Panc1 (cell line): ENCODE results near the gene TPGS1. TPM values are rescaled to one million over a fixed set of nuclear protein-coding genes. Genes with fewer than 3 reads are reported as not detected.

Experiments used
- ATAC-seq: fragments of 200-7000 bp; cut with Tn5 transposase; 2 replicates; pipeline ENCODE4 v1.9.1; 2020; ENCODE audit warnings: mild to moderate bottlenecking, moderate library complexity
- BruUV-seq: library from RNA; stranded (reverse); fragments of 400-500 nt; replicated peaks from 2 replicates; lab custom pipeline; 2021; lab: Mats Ljungman, UMichigan
- CTCF ChIA-PET: fragments of 300-600 bp; sonication (Branson Sonifier 250); formaldehyde crosslinking; loops from one replicate; lab custom pipeline; 2022; ENCODE audit warnings: antibody characterized with exemption; lab: Charles Lee
- POLR2A ChIA-PET: fragments of 300-600 bp; sonication (Branson Sonifier 250); formaldehyde crosslinking; loops from one replicate; lab custom pipeline; 2022; ENCODE audit warnings: antibody characterized with exemption; lab: Charles Lee
- DNase-seq: peaks from one replicate; pipeline ENCODE4 v3.0.0-alpha.2; 2010; ENCODE audit warnings: low read depth, low spot score
- H3K27ac ChIP-seq: 2 replicates; pipeline ENCODE4 v1.5.1; 2011; ENCODE audit warnings: mild to moderate bottlenecking, low read length, inconsistent platforms
- H3K27me3 ChIP-seq: fragments of 200-500 bp; sonication (Bioruptor generic); 2 replicates; pipeline ENCODE4 v1.6.0; 2014; ENCODE audit warnings: low read length, inconsistent platforms; ENCODE audit not compliant: control insufficient read depth, insufficient read depth
- H3K36me3 ChIP-seq: fragments of 200-500 bp; sonication (Bioruptor generic); 2 replicates; pipeline ENCODE4 v1.5.1; 2014; ENCODE audit warnings: inconsistent platforms, mild to moderate bottlenecking, low read length, moderate library complexity; ENCODE audit not compliant: control insufficient read depth, insufficient read depth
- H3K4me1 ChIP-seq: 2 replicates; pipeline ENCODE4 v1.5.1; 2011; ENCODE audit warnings: inconsistent platforms, mild to moderate bottlenecking, low read length, moderate library complexity; ENCODE audit not compliant: control insufficient read depth, insufficient read depth
- H3K4me3 ChIP-seq, 2 experiments: 2 replicates each; pipeline ENCODE4 v1.5.1; 2011 to 2012; ENCODE audit warnings: low read depth in 2 of 2, low read length in 2 of 2, mild to moderate bottlenecking in 2 of 2, inconsistent platforms in 1 of 2, moderate library complexity in 1 of 2
- H3K9me3 ChIP-seq: fragments of 200-500 bp; sonication (Bioruptor generic); 2 replicates; pipeline ENCODE4 v1.5.1; 2014; ENCODE audit warnings: low read depth, mild to moderate bottlenecking, inconsistent platforms, low read length, moderate library complexity; ENCODE audit not compliant: control insufficient read depth, insufficient read depth
- CTCF ChIP-seq: fragments of 450-650 bp; IDR thresholded peaks from 2 replicates; pipeline ENCODE4 v1.5.1; 2017; ENCODE audit warnings: mild to moderate bottlenecking
- POLR2AphosphoS5 ChIP-seq: IDR thresholded peaks from 2 replicates; pipeline ENCODE4 v1.6.1; 2012; ENCODE audit warnings: mild to moderate bottlenecking, low read depth, low read length, moderate library complexity
- SIN3A ChIP-seq: IDR thresholded peaks from 2 replicates; pipeline ENCODE4 v1.6.1; 2012; ENCODE audit warnings: low read depth, mild to moderate bottlenecking, low read length, moderate library complexity, borderline replicate concordance; ENCODE audit not compliant: insufficient read depth
- TCF7L2 ChIP-seq: IDR thresholded peaks from 2 replicates; pipeline ENCODE4 v1.6.1; 2011; ENCODE audit warnings: mild to moderate bottlenecking, low read depth, low read length, inconsistent platforms
- in situ Hi-C: cut with HindIII; loops from 2 replicates; pipeline ENCODE4 v1.10.0; 2016; ENCODE audit warnings: low sequenced_read_pairs, low pct_unique_long_range_greater_than_20kb
- intact Hi-C: fragments of 100-400 bp; cut with micrococcal nuclease; formaldehyde crosslinking; loops from one replicate; pipeline ENCODE4 v1.10.0; 2022; ENCODE audit not compliant: unreplicated experiment
- total RNA-seq: library from RNA; stranded (reverse); gene quantifications from one replicate; pipeline ENCODE4 v1.2.1, GENCODE V29; 2021; ENCODE audit not compliant: unreplicated experiment
- TF ChIP-seq, protein P1 (sequence below), 2 experiments: IDR thresholded peaks; 2 replicates each; pipeline ENCODE4 v1.6.1; 2011 to 2012; ENCODE audit warnings: low read depth in 2 of 2, control low read depth in 1 of 2, low read length in 1 of 2, mild to moderate bottlenecking in 1 of 2, moderate library complexity in 1 of 2; ENCODE audit not compliant: insufficient read depth in 1 of 2

TPGS1 gene
- total RNA-seq, 1 experiment from 2014 or later, result 17.6 TPM

DNA sequence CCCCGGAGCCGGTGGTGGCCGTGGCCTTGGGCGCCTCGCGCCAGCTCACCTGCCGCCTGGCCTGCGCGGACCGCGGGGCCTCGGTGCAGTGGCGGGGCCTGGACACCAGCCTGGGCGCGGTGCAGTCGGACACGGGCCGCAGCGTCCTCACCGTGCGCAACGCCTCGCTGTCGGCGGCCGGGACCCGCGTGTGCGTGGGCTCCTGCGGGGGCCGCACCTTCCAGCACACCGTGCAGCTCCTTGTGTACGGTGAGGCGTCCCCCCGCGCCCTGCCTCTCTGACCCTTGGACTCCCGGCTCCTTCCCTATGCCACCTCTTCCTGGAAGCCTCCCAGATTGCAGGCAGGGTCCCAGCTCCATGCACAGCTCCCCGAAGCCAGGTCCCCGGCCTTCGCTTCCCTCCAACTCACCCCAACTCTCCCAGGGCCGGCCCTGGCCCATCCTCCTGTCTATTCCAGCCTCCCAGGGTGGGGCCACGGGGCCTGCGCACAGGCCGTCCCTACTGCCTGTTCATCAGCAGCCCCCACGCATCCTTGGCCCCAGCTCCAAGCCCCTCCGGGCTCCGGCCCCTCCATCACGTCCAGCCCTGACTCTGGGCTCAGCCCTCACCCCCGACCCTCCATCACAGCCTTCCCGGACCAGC is 9.3 kb upstream of the TPGS1 start:
- ATAC-seq (peak; percentile 31), DNase-seq (no peak)
- peaks cover 6% of the 10 kb centered on the region for H3K4me1 ChIP-seq
- H3K9me3 ChIP-seq, result no peaks in the 10 kb centered on the region
- no peaks in the 10 kb centered on the region for H3K36me3 ChIP-seq
- TF ChIP-seq POLR2AphosphoS5 (no peak), SIN3A (no peak), CTCF (no peak), TCF7L2 (no peak)
- TF ChIP-seq, protein P1, sequence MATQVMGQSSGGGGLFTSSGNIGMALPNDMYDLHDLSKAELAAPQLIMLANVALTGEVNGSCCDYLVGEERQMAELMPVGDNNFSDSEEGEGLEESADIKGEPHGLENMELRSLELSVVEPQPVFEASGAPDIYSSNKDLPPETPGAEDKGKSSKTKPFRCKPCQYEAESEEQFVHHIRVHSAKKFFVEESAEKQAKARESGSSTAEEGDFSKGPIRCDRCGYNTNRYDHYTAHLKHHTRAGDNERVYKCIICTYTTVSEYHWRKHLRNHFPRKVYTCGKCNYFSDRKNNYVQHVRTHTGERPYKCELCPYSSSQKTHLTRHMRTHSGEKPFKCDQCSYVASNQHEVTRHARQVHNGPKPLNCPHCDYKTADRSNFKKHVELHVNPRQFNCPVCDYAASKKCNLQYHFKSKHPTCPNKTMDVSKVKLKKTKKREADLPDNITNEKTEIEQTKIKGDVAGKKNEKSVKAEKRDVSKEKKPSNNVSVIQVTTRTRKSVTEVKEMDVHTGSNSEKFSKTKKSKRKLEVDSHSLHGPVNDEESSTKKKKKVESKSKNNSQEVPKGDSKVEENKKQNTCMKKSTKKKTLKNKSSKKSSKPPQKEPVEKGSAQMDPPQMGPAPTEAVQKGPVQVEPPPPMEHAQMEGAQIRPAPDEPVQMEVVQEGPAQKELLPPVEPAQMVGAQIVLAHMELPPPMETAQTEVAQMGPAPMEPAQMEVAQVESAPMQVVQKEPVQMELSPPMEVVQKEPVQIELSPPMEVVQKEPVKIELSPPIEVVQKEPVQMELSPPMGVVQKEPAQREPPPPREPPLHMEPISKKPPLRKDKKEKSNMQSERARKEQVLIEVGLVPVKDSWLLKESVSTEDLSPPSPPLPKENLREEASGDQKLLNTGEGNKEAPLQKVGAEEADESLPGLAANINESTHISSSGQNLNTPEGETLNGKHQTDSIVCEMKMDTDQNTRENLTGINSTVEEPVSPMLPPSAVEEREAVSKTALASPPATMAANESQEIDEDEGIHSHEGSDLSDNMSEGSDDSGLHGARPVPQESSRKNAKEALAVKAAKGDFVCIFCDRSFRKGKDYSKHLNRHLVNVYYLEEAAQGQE (IDR thresholded peaks at IDR 0.05; ENCODE audit: insufficient read depth in 1 of 2, low read depth in 2 of 2, low read length in 1 of 2), result no peak
- in situ Hi-C loops (no loop called here), intact Hi-C loops (no loop called here)
- ChIA-PET CTCF (interaction anchor here (0.6 kb wide), 1 partner anchor 124 kb away, joined by 7 read pairs; no protein-coding TSS in a partner anchor), POLR2A (no interaction called here)
- no peak overlapping the region for H3K27ac ChIP-seq
- no peaks in the 10 kb centered on the region for H3K27me3 ChIP-seq
- BruUV-seq, result no TSS peak
- H3K4me3 ChIP-seq, result no peak overlapping the region

- no peak for ATAC-seq
- no peaks in the 10 kb centered on the region for H3K9me3 ChIP-seq
- ChIA-PET CTCF (interaction anchor here (0.6 kb wide), 1 partner anchor 124 kb away, joined by 7 read pairs; no protein-coding TSS in a partner anchor), POLR2A (no interaction called here)
- no TSS peak for BruUV-seq
- H3K36me3 ChIP-seq, result no peaks in the 10 kb centered on the region
- H3K27ac ChIP-seq, result no peak overlapping the region
- no peak for TF ChIP-seq TCF7L2
- TF ChIP-seq POLR2AphosphoS5, result no peak
- no peak for TF ChIP-seq CTCF
- TF ChIP-seq SIN3A, result no peak
- TF ChIP-seq, protein P1 (IDR thresholded peaks at IDR 0.05; ENCODE audit: insufficient read depth in 1 of 2, low read depth in 2 of 2, low read length in 1 of 2), result no peak
- no peak for DNase-seq
- in situ Hi-C loops (no loop called here), intact Hi-C loops (no loop called here)
- no peak overlapping the region for H3K4me3 ChIP-seq
- peaks cover 6% of the 10 kb centered on the region for H3K4me1 ChIP-seq
- H3K27me3 ChIP-seq, result no peaks in the 10 kb centered on the region
These were observed 8.8 kb upstream of the TPGS1 start for GRCh38 chr19:498511-498891.
